GM18907 (cell line): Measurements from ENCODE around the gene GPATCH2L.
A peak's percentile ranks its signal among the peaks of the same experiment; 100 is the strongest.

Experiments
- ATAC-seq: cut with Tn5 transposase; IDR thresholded peaks from one replicate; pipeline ENCODE4 v1.9.1; 2021; ENCODE audit warnings: mild to moderate bottlenecking, moderate library complexity; ENCODE audit not compliant: unreplicated experiment

The GPATCH2L gene

DNA sequence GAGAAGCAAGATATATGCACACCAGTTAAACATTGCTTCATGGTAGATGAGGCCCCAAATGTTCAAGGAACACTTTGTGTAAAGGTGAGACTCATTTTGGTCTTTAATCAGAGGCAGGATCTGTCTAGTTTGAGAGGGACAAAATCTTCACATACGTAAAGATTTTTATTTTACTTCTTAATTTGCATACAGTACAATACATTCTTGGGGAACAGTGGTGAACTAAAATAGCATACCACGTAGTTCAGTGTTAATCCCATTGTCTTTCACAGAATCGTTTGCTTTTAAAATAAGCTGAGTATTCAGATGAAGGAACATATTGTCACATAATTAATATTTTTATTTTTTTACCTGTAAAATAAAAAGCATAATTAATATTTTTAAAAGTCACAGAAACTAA, 43.3 kb downstream of the GPATCH2L start:
- ATAC-seq: no peak

DNA sequence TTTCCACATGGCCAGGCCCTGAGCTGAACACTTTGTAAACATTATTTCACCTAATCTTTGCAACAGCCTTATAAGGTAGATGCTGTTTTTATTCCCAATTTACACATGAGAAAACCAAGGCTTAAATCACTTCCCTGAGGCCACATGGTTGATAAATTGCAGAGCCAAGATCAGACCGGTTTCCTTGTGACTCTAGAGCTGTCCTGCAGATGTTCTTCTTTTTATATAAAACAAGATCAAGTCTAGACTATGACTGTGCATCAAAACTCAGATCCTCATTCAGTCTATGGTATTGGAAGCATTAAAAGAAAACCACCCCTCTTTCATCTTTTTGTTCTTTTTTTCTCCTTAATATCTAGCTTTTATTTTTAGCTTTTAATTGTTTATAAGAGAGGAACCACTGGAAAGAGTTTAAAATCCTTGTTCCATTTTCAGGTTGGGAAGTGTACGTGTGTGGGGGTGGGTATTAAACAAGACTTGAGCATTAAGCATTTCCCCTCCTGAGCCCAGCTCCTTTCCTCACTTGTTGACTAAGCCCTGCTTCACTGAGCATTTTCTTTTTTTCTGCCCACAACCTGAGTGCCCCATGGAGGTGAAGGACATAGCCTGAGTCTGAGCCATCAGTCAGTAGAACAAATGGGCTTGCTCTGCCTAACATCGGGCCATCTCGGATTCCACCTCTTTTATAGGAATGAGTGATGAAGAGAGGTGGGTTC, 45.4 kb downstream of the GPATCH2L start:
- no peak for ATAC-seq

DNA sequence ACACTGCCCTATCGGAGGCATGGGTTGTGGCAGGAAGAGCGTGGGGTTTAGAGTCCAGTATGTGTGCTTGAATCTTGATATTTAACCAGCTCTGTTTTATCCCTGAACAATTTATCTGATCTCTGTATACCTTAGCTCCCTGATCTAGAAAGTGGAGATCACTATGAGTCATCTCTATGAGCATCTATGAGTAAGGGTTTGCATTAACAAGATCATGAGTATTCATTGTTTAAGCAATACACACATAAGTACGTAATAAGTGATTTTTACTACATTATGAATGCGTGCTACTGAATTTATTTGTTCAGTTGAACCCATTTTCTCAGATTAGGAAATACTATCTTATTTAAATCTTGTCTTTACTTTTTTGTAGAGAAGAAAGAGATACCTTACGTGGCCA, 49.4 kb downstream of the GPATCH2L start:
- no peak for ATAC-seq

DNA sequence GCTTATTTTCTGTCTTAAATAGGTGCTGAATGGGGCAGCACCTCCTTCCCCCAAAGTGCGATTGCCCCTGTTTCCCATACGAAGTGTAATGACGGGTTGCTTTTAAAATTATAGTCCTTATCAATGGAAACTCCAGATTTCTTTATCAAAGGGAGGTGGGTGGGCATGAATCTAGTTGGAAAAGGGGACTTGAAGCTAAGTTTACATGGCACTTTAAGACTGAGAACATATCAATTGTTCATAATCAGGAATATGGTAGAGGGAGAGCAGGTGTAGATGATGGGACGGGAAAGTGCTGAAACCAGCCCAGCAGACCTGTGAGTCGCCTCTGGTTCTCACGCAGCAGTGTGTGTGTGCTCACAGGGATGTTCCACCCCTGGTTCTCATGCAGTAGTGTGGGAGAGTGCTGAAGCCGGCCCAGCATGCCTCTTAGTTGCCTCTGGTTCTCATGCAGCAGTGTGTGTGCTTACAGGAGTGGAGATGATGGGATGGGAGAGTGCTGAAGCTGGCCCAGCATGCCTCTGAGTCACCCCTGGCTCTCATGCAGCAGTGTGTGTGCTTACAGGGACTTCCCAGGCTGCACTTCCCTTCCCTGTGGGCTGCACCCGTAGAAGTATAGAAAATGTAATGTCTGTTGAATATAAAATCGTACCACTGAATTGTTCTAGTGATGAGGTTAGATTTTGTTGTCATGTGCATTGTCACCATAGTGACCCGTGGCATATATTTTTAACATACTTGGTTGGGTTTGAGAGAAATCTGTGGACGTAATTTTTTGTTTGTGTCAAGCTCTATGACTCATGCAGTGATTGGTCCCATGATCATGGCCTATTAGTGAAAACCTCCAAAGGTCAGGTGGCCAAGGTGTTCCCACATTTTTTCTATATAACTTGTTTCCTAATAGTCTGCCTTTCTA, 51.6 kb downstream of the GPATCH2L start:
- ATAC-seq: peak; percentile 77

DNA sequence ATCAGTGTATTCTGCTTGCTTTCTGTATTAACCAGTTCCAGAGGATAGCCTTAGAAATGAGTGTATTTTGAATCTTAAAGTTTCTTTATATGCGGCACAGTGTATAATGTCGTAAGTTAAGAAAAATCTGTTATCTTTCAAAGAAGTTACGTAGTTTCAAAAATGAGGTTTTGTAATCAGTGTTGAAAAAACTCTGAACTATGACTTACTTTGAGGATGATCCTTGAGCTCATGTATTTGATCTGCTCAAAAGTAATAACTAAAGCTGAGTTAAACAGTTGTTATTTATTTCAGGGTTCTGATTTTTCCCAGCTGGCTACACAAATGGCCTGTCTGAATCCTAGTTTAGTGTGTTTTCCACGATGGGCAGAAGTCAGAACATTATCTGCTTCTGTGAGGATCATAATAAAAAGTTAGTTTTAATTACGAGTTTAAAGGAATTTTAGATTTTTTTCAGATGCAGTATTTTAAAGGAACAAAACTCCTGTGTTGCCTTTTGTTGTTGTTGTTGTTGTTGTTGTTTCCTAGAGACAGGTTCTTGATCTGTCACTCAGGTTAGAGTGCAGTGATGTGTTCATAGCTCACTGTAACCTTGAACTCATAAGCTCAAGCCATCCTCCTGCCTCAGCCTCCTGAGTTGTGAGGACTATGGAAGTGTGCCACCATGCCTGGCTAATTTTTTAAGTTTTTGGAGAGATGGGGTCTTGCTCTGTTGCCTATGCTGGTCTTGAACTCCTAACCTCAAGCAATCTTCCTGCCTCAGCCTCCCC, 52.9 kb downstream of the GPATCH2L start:
- ATAC-seq: no peak

DNA sequence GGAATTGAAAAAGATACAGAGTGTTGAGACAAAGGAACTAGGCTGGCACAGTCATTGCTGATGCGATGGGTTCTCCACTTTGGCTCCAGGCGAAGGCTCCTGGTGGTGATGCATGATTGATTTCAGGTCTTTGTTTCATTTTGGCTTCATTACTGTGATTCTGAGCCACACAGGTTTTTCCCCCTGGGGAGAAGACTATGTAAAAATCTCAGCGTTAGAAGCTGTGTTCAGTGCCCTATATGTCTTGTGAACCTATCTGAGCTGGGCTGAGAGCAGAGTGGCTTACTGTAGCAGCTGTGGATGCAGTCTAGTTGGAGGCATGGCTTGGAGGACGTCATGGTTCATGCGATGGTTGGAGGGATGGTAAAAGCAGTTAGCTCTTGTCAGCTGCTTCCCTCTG, 54.0 kb downstream of the GPATCH2L start:
- no peak for ATAC-seq

DNA sequence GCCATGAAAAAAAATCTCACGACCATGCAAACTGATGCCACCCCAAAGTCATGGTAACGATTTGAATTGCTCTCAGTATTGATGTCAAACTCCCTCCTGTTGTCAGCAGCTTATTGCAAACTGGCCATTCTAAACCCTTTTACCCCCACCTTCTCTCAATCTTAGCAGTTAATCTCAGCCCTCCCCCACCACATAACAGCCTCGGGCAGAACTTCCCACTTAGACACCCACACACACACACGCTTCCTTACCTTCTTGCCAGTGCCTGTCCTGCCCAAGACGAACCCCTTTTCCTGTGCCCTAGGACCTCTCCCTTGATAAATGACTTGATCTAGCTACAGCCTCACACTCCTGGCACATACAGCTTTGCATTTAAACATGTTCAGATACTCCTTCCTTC, 56.6 kb downstream of the GPATCH2L start:
- ATAC-seq: no peak

DNA sequence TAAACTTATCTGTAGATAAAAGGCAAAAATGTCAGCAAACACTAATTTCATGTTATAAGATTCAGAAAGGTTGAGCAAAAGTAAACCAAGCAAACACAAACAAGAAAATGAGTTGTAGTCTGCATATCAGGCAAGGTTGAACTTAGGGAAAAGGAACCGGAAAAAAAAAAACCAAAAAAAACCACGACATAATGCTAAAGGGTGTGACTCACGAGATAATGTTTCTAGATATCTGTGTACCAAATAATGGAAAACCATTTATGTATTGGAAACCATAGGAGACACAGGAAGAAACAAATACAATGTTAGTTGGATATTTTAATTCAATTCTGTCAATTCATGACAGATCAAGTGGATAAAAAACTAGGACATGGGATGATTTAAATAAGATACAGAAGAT, 60.5 kb downstream of the GPATCH2L start:
- ATAC-seq: no peak

DNA sequence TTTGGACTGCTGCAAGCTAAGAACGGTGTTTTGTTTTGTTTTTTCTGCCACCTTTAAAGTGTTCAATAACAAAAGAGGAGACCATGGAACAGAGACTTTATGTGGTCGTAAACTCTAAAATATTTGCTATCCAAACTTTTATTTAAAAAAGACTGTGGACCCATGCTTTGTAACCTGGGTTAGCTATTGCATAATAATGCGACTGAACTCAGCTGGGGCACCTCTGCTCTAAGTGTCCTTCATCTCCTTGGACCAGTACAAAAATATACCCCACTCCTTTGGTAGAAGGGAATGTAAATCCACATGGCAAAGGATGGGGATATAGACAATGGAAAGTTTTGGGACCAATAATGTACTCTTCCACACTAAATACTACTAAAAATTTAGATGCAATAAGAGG, 65.5 kb downstream of the GPATCH2L start:
- no peak for ATAC-seq

DNA sequence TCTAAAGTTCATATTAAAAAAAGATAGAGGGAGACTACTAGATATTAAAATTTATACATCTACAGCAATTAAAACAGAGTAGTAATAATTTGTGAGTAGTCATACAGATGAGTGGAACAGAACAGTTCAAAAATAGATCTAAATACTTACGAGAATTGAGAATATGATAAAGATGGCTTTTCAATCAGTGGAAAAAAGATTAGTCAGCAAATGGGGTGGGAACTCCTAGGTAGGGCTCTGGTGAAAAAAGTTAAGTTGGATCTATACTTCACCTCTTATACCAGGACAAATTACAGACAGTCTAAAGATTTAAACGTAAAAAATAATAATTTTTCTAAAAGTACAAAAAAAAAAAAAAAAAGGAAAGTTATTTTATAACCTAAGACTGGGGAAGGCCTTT, 66.9 kb downstream of the GPATCH2L start:
- no peak for ATAC-seq

DNA sequence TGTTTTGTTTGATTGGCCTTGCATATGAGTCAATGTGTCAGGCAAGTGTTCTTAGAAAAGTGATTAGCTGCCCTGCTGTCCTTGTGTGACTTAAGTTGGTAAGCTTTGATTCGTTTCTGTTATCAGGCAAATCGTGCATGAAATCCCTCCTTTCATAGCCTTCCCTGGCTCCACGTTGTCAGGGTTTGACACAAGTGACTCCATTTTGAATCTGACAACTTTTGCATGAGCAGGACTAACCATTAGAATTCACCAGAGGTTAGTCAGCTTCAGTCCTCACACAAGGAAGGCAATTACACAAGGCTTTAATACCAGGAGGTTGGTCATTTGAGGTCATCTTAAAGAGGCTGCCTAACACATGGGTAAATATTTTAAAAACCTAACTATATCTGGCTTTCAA, 68.2 kb downstream of the GPATCH2L start:
- ATAC-seq: no peak

DNA sequence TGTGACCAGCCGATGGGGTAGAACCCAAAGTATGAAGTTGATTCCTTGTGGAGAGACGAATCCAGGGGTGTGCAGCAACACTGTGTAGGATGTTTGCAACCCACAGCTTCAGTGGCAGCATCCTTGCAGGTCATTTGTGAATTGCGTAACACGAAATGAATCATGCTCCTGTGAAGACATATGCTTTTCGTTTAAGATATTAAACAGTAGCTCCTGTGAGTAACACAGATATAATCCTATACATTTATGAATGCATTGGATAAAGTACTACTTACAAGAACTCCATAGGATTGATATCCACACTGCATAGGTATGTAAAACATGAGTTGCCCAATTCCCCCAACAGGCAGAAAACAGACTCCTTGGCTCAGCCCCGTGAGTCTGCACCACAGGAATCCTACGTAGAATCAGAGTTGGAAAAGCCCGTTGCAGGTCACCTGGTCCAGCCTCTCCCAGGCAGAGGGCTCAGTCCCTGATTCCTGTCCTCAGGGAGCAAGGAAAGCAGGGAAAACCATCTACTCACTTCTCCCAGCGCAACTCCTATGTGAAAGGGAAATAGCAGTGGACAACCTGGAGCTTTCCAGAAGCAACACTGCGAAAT, 75.8 kb downstream of the GPATCH2L start:
- no peak for ATAC-seq

DNA sequence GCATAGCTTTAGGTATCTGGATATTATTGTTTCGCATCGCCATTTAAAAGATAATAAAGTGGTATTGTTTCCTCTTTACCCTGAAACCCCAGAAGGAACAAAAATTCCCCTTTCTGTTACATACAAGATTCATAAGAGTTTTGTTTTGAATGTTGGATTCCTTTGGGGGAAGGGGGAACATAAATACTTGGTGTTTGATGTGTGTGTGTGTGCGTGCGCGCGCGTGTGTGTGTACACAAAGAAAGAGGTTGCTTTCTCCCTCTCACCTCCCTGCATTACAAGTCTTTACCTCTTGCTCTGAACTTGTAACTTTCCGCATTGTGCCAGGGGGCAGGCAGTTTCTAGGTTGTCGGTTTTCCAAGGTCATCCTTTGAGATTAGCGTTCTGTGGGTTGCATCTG, 76.4 kb downstream of the GPATCH2L start:
- ATAC-seq: no peak

DNA sequence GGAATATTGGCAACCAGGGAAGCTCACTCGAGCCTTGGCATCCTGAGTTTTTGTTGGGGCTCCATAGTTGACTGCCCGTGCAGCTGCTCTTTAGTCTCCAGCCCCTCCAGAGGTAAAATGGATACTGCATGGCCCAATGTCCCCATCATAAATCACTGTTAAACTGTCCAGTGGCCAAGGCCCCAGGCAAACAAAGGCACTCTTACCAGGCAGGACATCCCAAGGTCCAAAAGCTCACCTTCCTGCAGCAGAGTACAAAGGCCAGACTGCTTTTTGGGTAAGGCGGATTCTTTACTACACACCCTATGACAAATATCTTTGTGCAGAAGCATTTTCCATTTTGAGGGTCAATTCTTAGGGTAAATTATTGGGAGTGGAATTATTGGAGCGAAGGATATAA, 81.1 kb downstream of the GPATCH2L start:
- ATAC-seq: no peak

DNA sequence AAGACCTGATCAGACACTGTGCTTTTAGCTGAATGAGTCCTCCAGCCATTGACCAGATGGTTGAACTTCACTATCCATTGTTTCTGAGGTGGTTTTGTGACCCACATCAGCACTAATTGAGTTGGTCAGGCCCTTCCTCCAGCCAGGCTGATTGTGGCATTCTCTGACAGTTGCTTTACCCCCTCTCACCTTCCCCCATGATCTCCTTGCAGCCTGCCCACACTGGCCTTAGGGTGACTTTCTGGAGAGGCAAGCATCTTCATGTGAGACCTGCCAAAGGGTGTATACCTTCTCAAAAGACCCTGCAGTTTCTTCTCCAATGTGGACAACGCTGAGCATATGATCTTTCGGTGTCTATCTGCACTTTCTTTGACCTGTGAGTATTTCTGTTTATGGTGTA, 83.9 kb downstream of the GPATCH2L start:
- peak; percentile 15 for ATAC-seq

DNA sequence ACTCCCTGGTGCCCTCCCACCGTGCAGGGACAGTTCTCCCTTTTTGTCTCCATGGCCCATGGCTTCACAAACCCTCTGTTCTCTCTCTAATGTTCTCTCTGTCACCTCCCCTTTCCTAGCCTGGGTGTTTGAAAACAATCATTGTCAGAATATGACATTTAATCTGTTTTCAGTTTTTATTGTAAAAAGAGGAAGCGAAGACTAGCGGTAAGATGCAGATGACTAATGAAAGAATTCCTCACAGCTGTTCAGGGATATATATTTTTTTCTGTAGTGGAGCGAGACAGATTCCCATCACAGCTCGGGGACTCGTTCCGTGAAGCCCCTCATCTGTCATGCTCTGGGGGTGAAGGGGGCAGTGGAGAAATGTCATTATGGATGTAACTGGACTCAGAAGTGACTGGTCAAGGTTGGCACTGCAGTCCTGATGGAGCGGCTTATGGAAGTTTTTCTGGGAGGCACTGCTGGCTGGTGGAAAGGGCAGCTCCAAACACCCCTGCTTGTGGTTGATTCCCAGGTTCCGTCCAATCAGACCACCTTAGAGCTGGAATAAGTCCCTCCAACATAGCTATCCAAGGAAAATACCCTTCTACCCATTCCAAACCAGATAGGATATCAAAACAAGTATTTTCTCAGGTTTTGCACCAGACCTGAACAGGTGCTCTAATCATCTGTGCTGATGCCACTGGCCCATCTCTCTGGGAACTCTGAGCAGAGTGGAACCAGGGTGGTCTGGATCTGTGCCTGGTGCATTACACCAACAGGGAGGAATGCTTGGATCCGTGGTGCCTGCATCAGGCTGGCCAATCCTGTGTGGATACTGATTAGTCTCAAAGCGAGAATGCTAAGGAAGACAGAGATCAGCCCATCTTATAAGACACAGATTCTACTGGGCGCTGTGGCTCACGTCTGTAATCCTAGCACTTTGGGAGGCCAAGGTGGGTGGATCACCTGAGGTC, 84.7 kb downstream of the GPATCH2L start:
- ATAC-seq: peak; percentile 77

DNA sequence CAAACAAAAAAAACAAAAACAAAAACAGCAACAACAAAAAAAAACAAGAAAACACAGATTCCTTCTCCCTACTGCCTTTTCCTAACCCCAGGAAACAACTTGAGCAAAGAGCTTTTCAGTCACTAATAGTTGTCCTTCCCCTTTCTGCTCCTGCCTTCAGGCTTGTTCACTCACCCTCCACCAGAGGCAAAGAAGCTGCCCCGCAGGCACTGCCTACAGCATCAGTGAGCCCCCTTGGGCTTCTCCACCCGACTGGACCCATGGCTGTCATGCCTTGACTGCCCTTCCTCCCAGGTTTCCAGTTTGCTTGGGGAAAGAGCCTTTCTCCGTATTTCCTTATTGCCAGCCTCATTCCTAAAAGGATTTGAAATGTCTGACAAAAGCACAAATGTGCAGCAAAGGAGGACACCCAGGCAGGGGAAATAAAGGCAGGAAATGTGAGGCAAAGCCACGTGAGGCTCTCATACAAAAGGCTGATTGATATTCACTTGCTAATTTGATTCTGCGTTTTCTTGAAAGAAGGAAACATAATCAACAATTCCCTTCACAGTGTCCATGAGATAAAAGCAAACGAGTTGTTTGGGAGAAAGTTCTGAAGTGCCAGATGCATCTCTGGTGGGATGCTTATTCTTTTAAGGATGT, 85.7 kb downstream of the GPATCH2L start:
- ATAC-seq: no peak

DNA sequence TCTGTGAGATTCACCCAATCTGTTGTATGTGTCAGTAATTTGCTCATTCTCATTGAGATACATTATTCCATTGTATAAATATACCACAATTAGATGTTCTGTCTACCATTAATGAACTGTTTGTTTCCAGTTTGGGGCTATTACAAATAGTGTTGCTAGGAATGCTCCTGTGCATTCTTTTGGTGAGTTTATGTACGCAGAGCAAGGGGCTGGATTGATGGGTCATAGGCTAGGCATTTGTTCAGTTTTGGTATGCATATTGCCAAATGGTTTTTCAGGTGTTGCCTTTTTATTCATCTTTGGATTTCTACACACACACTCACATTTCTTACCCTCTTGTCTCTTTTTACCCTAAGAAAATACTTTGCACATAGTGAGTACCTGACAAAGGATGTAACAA, 93.4 kb downstream of the GPATCH2L start:
- ATAC-seq: no peak

DNA sequence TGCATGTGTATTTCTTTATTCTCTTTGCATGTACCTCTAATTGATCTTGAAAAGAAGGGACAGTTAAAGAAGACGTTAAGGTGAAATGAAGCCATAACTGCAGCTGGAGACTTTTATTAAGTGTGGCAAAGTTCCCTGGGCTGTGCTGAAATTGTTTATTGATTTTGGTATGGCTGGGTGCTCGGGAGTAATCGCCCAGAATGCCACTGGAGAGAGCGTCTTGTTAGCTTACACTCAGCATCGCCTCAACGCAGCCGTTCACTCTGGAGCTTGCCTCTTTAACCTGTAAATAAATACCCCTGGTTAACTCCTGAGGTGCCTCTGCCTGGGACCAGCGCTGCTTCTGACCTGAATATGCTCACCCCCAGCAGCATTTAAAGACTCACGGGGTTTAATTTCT, 98.6 kb downstream of the GPATCH2L start:
- no peak for ATAC-seq

DNA sequence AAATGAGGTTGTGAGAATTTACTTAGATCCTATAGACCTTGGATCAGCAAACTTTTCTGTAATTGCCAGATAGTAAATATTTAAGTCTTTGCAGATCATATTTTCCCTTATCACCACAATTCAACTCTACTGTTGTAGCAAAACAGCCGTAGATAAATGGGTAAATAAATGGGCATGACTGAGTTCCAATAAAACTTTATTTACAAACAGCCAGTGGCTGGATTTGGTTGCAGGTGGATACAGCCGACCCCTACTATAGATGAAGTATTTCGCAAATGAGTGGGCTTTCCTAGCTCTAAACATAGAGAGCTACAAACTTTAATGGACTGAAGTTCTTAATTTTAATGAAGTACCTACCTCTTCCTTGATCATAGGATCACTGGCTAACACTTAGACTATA, 100.7 kb downstream of the GPATCH2L start:
- ATAC-seq: no peak
